ENCODE measurements around the gene COX7A2L. TPM values are rescaled to one million over a fixed set of nuclear protein-coding genes. Genes with fewer than 3 reads are reported as not detected.
A peak's percentile ranks its signal among the peaks of the same experiment; 100 is the strongest.

The COX7A2L gene, protein sequence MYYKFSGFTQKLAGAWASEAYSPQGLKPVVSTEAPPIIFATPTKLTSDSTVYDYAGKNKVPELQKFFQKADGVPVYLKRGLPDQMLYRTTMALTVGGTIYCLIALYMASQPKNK
- 27.4 and 46.0 TPM in 2 replicates for total RNA-seq (2011; cell fraction: chromatin; rRNA removed; ENCODE audit: low replicate concordance)
- total RNA-seq (2011; cell fraction: nucleolus; rRNA removed): 25.0 and 27.9 TPM in 2 replicates
- total RNA-seq (2011; cell fraction: nucleoplasm; rRNA removed): 63.9 and 106 TPM in 2 replicates
- total RNA-seq (2014; rRNA removed) (106 and 118 TPM in 2 replicates), total RNA-seq (2014; rRNA removed; fragmentation: Illumina TruSeq; extraction: Trizol) (166 and 174 TPM in 2 replicates), total RNA-seq (2015; rRNA removed; fragmentation: Illumina TruSeq; extraction: Trizol) (132 and 142 TPM in 2 replicates), total RNA-seq (2021) (107 and 122 TPM in 2 replicates), polyA plus RNA-seq (2011; rRNA removed) (163 TPM in 2 replicates), polyA plus RNA-seq (2014; fragmentation: Illumina TruSeq; extraction: Trizol) (177 TPM in 2 replicates), polyA plus RNA-seq (2014; fragmentation: Nextera tagmentation; extraction: Ambion mirVana) (100 to 1,000 TPM; 366 to 481 TPM), polyA plus RNA-seq (2014; rRNA removed) (143 TPM in 2 replicates), polyA minus RNA-seq (2011; rRNA and poly(A)+ RNA removed) (72.0 and 91.7 TPM in 2 replicates), Bru-seq, nascent RNA (percentile 88 among the genes with signal in this experiment), BruChase-seq, experiment 1, labeled RNA remaining after a 2-hour chase (percentile 92 among the genes with signal in this experiment), BruChase-seq, experiment 2, labeled RNA remaining after a 6-hour chase (percentile 90 among the genes with signal in this experiment)
- 72.4 and 141 TPM in 2 replicates for polyA plus RNA-seq (2011; cell fraction: cytosol; rRNA removed)
- 32.2 and 59.7 TPM in 2 replicates for polyA plus RNA-seq (2011; cell fraction: nucleus; rRNA removed)
- 135 and 320 TPM in 2 replicates for polyA plus RNA-seq (2012)
- 28.1 and 34.2 TPM in 2 replicates for polyA minus RNA-seq (2011; cell fraction: cytosol; rRNA and poly(A)+ RNA removed)
- polyA minus RNA-seq (2011; cell fraction: nucleus; rRNA and poly(A)+ RNA removed): 14.1 and 23.3 TPM in 2 replicates
- long read RNA-seq, experiment 1, transcript COX7A2L-201 (3 exons, 1,112 nt): major isoform, 368 of 434 reads
- long read RNA-seq, experiment 1, partial matches to known transcripts: 36 of 434 reads
- long read RNA-seq, experiment 1, other reads (novel, unspliced or antisense): 27 of 434 reads
- long read RNA-seq, experiment 2, transcript COX7A2L-201 (3 exons, 1,112 nt): major isoform, 99 of 146 reads
- long read RNA-seq, experiment 2, partial matches to known transcripts: 2 of 146 reads
- long read RNA-seq, experiment 2, other reads (novel, unspliced or antisense): 45 of 146 reads
- long read RNA-seq, experiment 3, transcript COX7A2L-201 (3 exons, 1,112 nt): major isoform, 225 of 237 reads
- long read RNA-seq, experiment 3, partial matches to known transcripts: 0 of 237 reads
- long read RNA-seq, experiment 3, other reads (novel, unspliced or antisense): 12 of 237 reads

DNA sequence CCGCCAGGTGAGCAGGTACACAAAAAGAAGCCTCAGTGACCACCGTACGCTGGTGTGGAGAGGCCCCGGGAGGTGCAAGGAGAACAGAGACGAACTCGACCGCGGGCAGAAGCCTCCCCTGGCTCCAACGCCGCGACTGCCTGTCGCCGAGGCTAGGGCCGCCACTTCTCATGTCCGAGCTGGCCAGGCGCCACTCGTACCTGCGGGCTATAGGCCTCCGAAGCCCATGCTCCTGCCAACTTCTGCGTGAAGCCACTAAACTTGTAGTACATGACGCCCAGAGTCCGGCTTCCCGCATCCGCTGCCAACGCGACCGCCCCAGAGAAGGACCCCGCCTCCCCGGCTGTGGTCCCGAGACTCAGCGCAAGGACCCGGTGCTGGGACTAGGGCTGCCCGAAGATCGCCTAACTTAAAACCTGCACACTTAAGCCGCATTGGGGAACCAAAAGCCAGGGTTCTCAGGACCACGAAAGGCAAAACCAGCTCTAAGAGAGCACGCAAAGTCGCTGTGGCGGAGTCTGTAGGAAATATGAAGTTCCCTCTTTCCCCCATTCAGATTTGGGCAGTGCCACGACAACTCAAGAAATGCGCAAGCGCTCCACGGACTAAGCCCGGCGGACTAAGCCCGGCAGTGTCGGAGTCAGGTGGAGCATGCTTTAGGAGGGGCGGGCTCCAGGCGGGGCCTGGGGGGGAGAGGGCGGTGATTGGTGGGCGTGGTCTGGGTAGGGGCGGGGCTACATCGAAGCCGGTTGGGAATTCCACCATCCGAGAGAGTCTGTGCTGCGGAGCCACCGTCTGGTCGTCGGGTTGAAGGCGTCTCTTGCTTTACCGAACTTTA is at the start of gene COX7A2L:
COX7A2L (minus strand) TSS at position 328 of the 838 bp plus-strand sequence; CDS start at position 272, 56 bp downstream.
- H3K9me3 ChIP-seq (replicated peaks; ENCODE audit: control insufficient read depth, insufficient read depth, low read depth, low read length): no peaks in the 10 kb centered on the region
- FAIRE-seq (peak; percentile 92), ATAC-seq (peak; percentile 93), DNase-seq (ENCODE audit: extremely low read depth in 1 of 4, low spot score in 3 of 4) (peak; percentile 96 to 99 (median 98))
- peaks cover 14% of the 10 kb centered on the region for H3K36me3 ChIP-seq (ENCODE audit: control insufficient read depth, insufficient read depth, low read length)
- ChIA-PET POLR2A (interaction anchor here (1.5 kb wide), 1 partner anchor 15 kb away, joined by 9 read pairs; no protein-coding TSS in a partner anchor), CTCF (ENCODE audit: low intra/inter-chr PET ratio) (no interaction called here)
- no TSS peak for BruUV-seq (replicated peaks)
- H3K79me2 ChIP-seq (ENCODE audit: control insufficient read depth, insufficient read depth, low read length): peaks cover 50% of the 10 kb centered on the region
- peak within 1 kb of the TSS; percentile 97 for H3K4me2 ChIP-seq (ENCODE audit: insufficient read depth, low read length)
- peaks cover 19% of the 10 kb centered on the region for H4K20me1 ChIP-seq (replicated peaks; ENCODE audit: control insufficient read depth, insufficient read depth, low read length)
- H3K4me1 ChIP-seq (replicated peaks in 1 of 2; ENCODE audit: control insufficient read depth in 2 of 2, insufficient read depth in 2 of 2, low read length in 2 of 2): peaks cover 13 to 27% of the 10 kb centered on the region in 2 experiments; a peak in 4 of 5 replicates
- peaks cover 3% of the 10 kb centered on the region for H3K9me1 ChIP-seq (ENCODE audit: control insufficient read depth, insufficient read depth, low read length)
- peak within 1 kb of the TSS; percentile 99 for H3K4me3 ChIP-seq
- peak within 1 kb of the TSS; percentile 97 for H3K27ac ChIP-seq (ENCODE audit: extremely low read depth, low read depth, low read length)
- H3K9ac ChIP-seq (ENCODE audit: insufficient read depth in 1 of 2, low read depth in 2 of 2, low read length in 2 of 2): peak within 1 kb of the TSS; percentile 96 to 98
- peaks cover 3 to 11% of the 10 kb centered on the region in 2 experiments; a peak in 4 of 5 replicates for H3K27me3 ChIP-seq (ENCODE audit: control insufficient read depth in 2 of 2, insufficient read depth in 2 of 2, low read length in 2 of 2)
- H2AFZ ChIP-seq (ENCODE audit: low read depth, low read length): peak within 1 kb of the TSS; percentile 100
- intact Hi-C loops (cut with micrococcal nuclease) (loop anchor here (2.0 to 5.0 kb wide), 3 partner anchors 114 to 264 kb away; no protein-coding TSS in a partner anchor), in situ Hi-C loops (cut with MboI) (no loop called here)
- 0% methylated on average over 58 of the region's 61 CpGs for WGBS (ENCODE audit: insufficient coverage, low coverage, missing lambda C conversion rate)
- TF ChIP-seq XRCC3 (IDR thresholded peaks at IDR 0.05) (no peak), NCOA2 (IDR thresholded peaks at IDR 0.05; ENCODE audit: partially characterized antibody in 2 of 2) (peak in 1 of 2 experiments; percentile 98), PHF8 (IDR thresholded peaks at IDR 0.05; ENCODE audit: borderline replicate concordance, low read length) (peak; percentile 88; the same call in 1 of the 2 replicates)
- TF ChIP-seq, protein P1, sequence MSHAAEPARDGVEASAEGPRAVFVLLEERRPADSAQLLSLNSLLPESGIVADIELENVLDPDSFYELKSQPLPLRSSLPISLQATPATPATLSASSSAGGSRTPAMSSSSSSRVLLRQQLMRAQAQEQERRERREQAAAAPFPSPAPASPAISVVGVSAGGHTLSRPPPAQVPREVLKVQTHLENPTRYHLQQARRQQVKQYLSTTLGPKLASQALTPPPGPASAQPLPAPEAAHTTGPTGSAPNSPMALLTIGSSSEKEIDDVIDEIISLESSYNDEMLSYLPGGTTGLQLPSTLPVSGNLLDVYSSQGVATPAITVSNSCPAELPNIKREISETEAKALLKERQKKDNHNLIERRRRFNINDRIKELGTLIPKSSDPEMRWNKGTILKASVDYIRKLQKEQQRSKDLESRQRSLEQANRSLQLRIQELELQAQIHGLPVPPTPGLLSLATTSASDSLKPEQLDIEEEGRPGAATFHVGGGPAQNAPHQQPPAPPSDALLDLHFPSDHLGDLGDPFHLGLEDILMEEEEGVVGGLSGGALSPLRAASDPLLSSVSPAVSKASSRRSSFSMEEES (CRISPR knock-in tag; IDR thresholded peaks at IDR 0.05): 0 out of 2 replicates have a peak, but pooled peaks have one; percentile 7
